Activated B cell treated with CpG ODN at 0.5 μM for 24 hours (primary cell): ENCODE results near the gene VPS9D1. TPM values are rescaled to one million over a fixed set of nuclear protein-coding genes. Genes with fewer than 3 reads are reported as not detected.

Experiments
- ATAC-seq: fragments of 200-7000 bp; cut with Tn5 transposase; one replicate; pipeline ENCODE4 v1.10.0; 2021; ENCODE audit warnings: low read depth, mild to moderate bottlenecking, moderate library complexity
- CTCF ChIA-PET: fragments of 350-600 bp; sonication (Branson Sonifier 250); formaldehyde crosslinking; loops from one replicate; lab custom pipeline; 2021; ENCODE audit warnings: antibody characterized with exemption; lab: Charles Lee
- POLR2A ChIA-PET: fragments of 350-600 bp; sonication (Branson Sonifier 250); formaldehyde crosslinking; loops from one replicate; lab custom pipeline; 2021; ENCODE audit warnings: antibody characterized with exemption; lab: Charles Lee
- DNase-seq: peaks from one replicate; pipeline ENCODE4 v3.0.0; 2022
- H3K27ac Mint-ChIP-seq: one replicate; pipeline ENCODE4 v1.8.0; 2020; ENCODE audit warnings: mixed read lengths
- H3K27me3 Mint-ChIP-seq: one replicate; pipeline ENCODE4 v1.8.0; 2021; ENCODE audit warnings: mixed read lengths
- H3K36me3 Mint-ChIP-seq: one replicate; pipeline ENCODE4 v1.8.0; 2021; ENCODE audit warnings: low read depth, mixed read lengths
- H3K4me1 Mint-ChIP-seq: one replicate; pipeline ENCODE4 v1.8.0; 2021; ENCODE audit warnings: mixed read lengths
- H3K4me3 Mint-ChIP-seq: one replicate; pipeline ENCODE4 v1.8.0; 2020; ENCODE audit warnings: mild to moderate bottlenecking, mixed read lengths
- H3K9me3 Mint-ChIP-seq: one replicate; pipeline ENCODE4 v1.8.0; 2020; ENCODE audit warnings: mixed read lengths
- CTCF ChIP-seq: fragments of 200-600 bp; IDR thresholded peaks from one replicate; pipeline ENCODE4 v1.8.0; 2022; ENCODE audit warnings: antibody characterized with exemption, mild to moderate bottlenecking
- intact Hi-C: fragments of 100-400 bp; cut with micrococcal nuclease; formaldehyde crosslinking; loops from one replicate; pipeline ENCODE4 v1.15.1; 2024
- total RNA-seq: library from RNA; stranded (reverse); gene quantifications from 2 replicates; pipeline ENCODE4 v1.2.3, GENCODE V29; 2022

VPS9D1 gene
- total RNA-seq, 1 donor from 2014 or later, result 7.4 TPM

DNA sequence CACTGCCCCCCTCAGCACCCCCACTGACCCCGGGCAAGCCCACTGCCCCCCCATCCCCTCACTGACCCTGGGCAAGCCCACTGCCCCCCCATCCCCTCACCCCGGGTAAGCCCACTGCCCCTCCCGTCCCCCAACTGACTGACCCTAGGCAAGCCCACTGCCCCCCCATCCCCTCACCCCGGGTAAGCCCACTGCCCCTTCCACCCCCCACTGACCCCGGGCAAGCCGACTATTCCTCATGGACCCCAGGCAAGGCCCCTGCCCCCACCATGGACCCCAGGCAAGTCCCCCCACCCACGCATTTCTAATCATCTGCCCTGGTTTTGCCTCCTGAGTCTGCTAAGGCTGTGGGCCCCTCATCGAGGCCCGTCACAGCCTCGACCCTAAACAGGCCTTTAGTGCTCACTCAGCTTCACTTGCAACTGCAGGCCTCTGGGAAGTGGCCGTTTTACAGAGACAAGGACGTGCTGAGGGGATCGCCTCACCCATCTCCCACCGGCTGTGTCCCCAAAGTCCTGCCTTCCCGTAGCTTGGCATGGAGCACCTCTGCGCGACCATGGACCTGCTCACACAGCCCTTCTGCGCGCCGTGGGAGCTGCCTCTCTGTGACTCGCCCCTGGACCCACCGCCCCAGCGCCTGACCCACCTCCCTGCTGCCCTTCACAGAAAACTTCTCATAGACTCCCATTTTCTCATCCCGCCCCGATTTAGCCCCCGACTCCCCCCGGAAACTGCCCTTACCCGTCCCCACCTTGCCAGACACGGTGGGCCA is 3.6 kb downstream of the VPS9D1 start:
- peaks cover 11% of the 10 kb centered on the region for H3K4me1 Mint-ChIP-seq
- no peak overlapping the region for H3K4me3 Mint-ChIP-seq
- H3K27me3 Mint-ChIP-seq, result no peaks in the 10 kb centered on the region
- intact Hi-C loops, result no loop called here
- ATAC-seq (no peak), DNase-seq (no peak)
- peaks cover 2% of the 10 kb centered on the region for H3K36me3 Mint-ChIP-seq
- H3K27ac Mint-ChIP-seq, result no peak overlapping the region
- POLR2A ChIA-PET, result interaction anchor here (0.7 to 0.8 kb wide), 2 partner anchors 17 to 833 kb away, joined by 3 to 8 read pairs; no protein-coding TSS in a partner anchor
- no peak for TF ChIP-seq CTCF
- CTCF ChIA-PET, result interaction anchor here (0.7 kb wide), 1 partner anchor 11 kb away, joined by 3 read pairs; no protein-coding TSS in a partner anchor
- H3K9me3 Mint-ChIP-seq, result no peaks in the 10 kb centered on the region

DNA sequence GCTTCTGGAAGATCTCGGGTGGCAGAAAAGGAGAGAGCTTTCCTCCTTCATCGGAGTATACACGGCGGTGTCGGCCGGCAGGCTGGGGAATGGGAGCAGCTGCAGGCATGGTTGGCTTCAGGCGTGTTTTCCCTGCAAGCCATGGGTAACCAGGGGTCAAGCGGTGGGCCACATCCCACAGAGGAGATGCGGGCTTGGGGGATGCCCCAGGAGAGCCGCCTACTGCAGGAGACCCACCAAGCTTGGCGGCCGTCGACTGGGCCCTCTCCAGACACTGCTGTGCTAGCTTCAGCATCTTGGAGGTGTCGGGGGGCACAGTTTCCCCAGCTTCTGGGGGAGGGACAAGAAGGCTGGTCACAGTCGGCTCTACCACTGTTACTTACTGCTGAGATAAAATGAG is 4.2 kb downstream of the VPS9D1 start:
- intact Hi-C loops, result no loop called here
- ChIA-PET POLR2A (interaction anchor here (0.7 kb wide), 2 partner anchors 10 to 16 kb away, joined by 4 to 8 read pairs; no protein-coding TSS in a partner anchor), CTCF (interaction anchor here (0.7 kb wide), 1 partner anchor 10 kb away, joined by 3 read pairs; no protein-coding TSS in a partner anchor)
- H3K36me3 Mint-ChIP-seq, result peaks cover 2% of the 10 kb centered on the region
- H3K27me3 Mint-ChIP-seq, result no peaks in the 10 kb centered on the region
- H3K27ac Mint-ChIP-seq, result no peak overlapping the region
- TF ChIP-seq CTCF, result no peak
- peaks cover 10% of the 10 kb centered on the region for H3K4me1 Mint-ChIP-seq
- no peak overlapping the region for H3K4me3 Mint-ChIP-seq
- no peak for DNase-seq
- H3K9me3 Mint-ChIP-seq, result no peaks in the 10 kb centered on the region
- ATAC-seq, result no peak

DNA sequence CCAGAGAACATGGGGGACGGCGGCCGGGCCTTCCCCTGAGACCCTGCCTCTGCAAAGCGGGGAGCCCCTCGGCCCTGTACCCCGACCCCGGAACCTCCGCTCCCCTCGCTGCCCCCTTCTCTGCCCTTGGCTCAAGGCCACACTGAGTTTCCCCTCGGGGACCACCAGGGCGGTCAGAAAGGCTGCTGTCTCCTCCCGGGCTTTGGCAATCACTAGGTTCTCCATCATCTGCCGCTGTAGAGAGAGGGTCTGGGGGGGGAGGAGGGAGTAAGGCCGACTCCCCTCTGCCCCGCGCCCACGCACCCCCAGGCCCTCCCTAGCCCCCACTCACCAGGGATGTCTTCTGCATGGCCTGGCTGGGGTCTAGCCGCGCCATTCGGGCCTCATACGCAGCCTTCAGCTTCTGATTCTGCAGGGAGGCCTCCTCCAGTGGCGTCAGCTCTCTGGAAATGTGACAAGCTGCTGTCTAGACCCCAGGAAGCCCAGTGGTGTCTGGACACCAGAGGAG is 8.4 kb downstream of the VPS9D1 start:
- CTCF ChIA-PET, result no interaction called here
- Mint-ChIP-seq H3K9me3 (no peaks in the 10 kb centered on the region), H3K4me1 (peaks cover 2% of the 10 kb centered on the region), H3K36me3 (peaks cover 2% of the 10 kb centered on the region), H3K27me3 (no peaks in the 10 kb centered on the region), H3K4me3 (peak overlapping the region; percentile 76), H3K27ac (no peak overlapping the region)
- intact Hi-C loops, result no loop called here
- DNase-seq (no peak), ATAC-seq (no peak)
- no peak for TF ChIP-seq CTCF
- POLR2A ChIA-PET, result interaction anchor here (0.7 to 1.5 kb wide), 3 partner anchors 10 to 38 kb away, joined by 3 to 5 read pairs (median 3); partner anchors contain the start of gene SPATA2L

GRCh38 chr16:89711601-89712273 is 9.0 kb downstream of the VPS9D1 start:
- ATAC-seq, result peak; percentile 96
- peak; percentile 76 for DNase-seq
- peaks cover 2% of the 10 kb centered on the region for H3K4me1 Mint-ChIP-seq
- intact Hi-C loops, result loop anchor here (1.0 kb wide), 2 partner anchors 9 to 10 kb away; partner anchors contain the start of gene ZNF276
- H3K9me3 Mint-ChIP-seq, result no peaks in the 10 kb centered on the region
- peaks cover 2% of the 10 kb centered on the region for H3K36me3 Mint-ChIP-seq
- H3K4me3 Mint-ChIP-seq, result peak overlapping the region; percentile 76
- H3K27ac Mint-ChIP-seq, result no peak overlapping the region
- POLR2A ChIA-PET, result interaction anchor here (0.7 to 1.5 kb wide), 3 partner anchors 10 to 26 kb away, joined by 3 to 5 read pairs (median 3); partner anchors contain the start of gene SPATA2L
- no peak for TF ChIP-seq CTCF
- no peaks in the 10 kb centered on the region for H3K27me3 Mint-ChIP-seq
- CTCF ChIA-PET, result no interaction called here
